Measurements from ENCODE around the gene GDPD1.

DNA sequence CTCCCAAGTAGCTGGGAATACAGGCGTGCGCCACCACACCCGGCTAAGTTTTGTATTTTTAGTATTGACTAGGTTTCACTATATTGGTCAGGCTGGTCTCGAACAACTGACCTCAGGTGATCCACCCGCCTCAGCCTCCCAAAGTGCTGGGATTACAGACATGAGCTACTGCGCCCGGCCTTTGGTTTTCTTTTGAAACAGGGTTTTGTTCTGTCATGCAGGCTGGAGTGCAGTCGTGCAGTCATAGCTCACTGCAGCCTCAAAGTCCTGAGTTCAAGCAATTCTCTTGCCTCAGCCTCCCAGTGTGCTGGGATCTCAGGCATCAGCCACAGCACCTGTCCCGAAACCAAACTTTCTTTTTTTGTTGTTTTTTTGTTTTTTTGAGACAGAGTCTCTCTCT, 39.7 kb upstream of the GDPD1 start:
- no peak for TF ChIP-seq GABPA (IDR thresholded peaks at IDR 0.05 in 1 of 2, conservative IDR thresholded peaks at IDR 0.05 in 1 of 2)
- TF ChIP-seq CTCF (IDR thresholded peaks at IDR 0.05; ENCODE audit: low read depth, low read length, missing input control) = no peak
- TF ChIP-seq, protein P1, sequence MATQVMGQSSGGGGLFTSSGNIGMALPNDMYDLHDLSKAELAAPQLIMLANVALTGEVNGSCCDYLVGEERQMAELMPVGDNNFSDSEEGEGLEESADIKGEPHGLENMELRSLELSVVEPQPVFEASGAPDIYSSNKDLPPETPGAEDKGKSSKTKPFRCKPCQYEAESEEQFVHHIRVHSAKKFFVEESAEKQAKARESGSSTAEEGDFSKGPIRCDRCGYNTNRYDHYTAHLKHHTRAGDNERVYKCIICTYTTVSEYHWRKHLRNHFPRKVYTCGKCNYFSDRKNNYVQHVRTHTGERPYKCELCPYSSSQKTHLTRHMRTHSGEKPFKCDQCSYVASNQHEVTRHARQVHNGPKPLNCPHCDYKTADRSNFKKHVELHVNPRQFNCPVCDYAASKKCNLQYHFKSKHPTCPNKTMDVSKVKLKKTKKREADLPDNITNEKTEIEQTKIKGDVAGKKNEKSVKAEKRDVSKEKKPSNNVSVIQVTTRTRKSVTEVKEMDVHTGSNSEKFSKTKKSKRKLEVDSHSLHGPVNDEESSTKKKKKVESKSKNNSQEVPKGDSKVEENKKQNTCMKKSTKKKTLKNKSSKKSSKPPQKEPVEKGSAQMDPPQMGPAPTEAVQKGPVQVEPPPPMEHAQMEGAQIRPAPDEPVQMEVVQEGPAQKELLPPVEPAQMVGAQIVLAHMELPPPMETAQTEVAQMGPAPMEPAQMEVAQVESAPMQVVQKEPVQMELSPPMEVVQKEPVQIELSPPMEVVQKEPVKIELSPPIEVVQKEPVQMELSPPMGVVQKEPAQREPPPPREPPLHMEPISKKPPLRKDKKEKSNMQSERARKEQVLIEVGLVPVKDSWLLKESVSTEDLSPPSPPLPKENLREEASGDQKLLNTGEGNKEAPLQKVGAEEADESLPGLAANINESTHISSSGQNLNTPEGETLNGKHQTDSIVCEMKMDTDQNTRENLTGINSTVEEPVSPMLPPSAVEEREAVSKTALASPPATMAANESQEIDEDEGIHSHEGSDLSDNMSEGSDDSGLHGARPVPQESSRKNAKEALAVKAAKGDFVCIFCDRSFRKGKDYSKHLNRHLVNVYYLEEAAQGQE (IDR thresholded peaks at IDR 0.05) = no peak
- TF ChIP-seq TAF1 (conservative IDR thresholded peaks at IDR 0.05) = no peak
- TF ChIP-seq, protein P2, sequence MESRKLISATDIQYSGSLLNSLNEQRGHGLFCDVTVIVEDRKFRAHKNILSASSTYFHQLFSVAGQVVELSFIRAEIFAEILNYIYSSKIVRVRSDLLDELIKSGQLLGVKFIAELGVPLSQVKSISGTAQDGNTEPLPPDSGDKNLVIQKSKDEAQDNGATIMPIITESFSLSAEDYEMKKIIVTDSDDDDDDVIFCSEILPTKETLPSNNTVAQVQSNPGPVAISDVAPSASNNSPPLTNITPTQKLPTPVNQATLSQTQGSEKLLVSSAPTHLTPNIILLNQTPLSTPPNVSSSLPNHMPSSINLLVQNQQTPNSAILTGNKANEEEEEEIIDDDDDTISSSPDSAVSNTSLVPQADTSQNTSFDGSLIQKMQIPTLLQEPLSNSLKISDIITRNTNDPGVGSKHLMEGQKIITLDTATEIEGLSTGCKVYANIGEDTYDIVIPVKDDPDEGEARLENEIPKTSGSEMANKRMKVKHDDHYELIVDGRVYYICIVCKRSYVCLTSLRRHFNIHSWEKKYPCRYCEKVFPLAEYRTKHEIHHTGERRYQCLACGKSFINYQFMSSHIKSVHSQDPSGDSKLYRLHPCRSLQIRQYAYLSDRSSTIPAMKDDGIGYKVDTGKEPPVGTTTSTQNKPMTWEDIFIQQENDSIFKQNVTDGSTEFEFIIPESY (IDR thresholded peaks at IDR 0.05) = no peak
- TF ChIP-seq, protein P3, sequence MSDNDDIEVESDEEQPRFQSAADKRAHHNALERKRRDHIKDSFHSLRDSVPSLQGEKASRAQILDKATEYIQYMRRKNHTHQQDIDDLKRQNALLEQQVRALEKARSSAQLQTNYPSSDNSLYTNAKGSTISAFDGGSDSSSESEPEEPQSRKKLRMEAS (IDR thresholded peaks at IDR 0.05) = no peak
- no peak for TF ChIP-seq EGR1 (IDR thresholded peaks at IDR 0.05; ENCODE audit: low read depth in 2 of 2)
- TF ChIP-seq HNF4A (conservative IDR thresholded peaks at IDR 0.05) = no peak
- TF ChIP-seq YY1 (IDR thresholded peaks at IDR 0.05) = no peak
- no peak for TF ChIP-seq JUND (IDR thresholded peaks at IDR 0.05)
